ENCODE data around the gene LGR6.
A peak's percentile ranks its signal among the peaks of the same experiment; 100 is the strongest.
"Not testable (repeated sequence)": the region's sequence is repeated elsewhere in the genome, so short reads cannot be mapped to it uniquely, and the experiment has no call there.

LGR6 gene

DNA sequence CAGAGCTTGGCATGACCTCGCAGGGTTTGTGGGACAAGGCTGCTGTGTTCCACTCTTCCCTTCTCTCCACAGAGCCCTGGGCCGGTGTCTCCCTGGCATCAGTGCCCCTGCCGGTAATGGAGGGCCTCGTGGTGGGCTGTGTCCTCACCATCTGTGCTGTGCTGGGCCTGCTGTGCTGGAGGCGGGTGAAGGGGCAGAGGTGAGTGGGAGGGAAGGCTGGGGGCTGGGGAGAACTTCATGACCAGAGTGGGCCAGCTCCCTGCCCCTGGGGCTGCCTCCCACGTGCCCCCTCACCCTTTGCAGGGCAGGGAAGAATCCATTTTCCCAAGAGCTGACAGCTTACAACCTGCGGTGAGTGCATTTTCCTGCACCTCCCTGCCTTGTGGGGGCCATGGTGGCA is 12.0 kb upstream of the LGR6 start:
- DNase-seq = no peak

DNA sequence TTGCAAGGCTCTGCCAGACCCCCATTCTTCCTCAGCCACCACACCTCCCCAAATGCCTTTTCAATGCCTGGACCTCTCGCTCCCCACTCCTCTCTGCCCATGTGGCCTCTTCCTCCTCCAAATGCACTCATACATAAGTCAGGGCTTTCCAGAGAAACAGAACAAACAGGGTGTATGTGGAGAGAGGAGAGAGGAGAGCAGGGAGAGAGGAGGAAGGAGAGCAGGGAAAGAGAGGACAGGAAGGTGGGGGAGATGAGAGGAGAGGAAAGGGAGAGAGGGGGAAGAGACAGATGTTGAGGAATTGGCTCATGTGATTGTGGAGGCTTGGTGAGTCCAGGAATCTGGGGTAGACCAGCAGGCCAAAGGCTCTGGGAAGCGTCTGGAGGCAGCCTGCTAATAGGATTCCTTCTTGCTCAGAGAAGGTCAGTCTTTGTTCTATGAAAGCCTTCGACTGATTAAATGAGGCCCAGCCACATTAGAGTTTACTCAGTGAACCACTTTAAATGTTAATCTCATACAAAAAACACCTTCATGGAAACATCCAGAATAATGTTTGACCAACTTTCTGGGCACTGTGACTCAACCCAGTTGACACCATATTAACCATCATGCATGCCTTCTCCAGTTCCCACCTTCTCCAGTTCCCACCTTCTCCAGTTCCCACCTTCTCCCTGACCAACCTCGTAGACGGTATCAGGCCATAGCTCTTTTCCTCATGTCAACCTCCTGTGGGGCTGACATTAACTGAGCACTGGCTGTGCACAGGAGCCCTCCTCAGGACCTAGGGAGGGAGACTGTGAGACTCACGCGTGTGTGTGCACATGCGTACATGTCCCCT is 11.3 kb upstream of the LGR6 start:
- no peak for DNase-seq

DNA sequence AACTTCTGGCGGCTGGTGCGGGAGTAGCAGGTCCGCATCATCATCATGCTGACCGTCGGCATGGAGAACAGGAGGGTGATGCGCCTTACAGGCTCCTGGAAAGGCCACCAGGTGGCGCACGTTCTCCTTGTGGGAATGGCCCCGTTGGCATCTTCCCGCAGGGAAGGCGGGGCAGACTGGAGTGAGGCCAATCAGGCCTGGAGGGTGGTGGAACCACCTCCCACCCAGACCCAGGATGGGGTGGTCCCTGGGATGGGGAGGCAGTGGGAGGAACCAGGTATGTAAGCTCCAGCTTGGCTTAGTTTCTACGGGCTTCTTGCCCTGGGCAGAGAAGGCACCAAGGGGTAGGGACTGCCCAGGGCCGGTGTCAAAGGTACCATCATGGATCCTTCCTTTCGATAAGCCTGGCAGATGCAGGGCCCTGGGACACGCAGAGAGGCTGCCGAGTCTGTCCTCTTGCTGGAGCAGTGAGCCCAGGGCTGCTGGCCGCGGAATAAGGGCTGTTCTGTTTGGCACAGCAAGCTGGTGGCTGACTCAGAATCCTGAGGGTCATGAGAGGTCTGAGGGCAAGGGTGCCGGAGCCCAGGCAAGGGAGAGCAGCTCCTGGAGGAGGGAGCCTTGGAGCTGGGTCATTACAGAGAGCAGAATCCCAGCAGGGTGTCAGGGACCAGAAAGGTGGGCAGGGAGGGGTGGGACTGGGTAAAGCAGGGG is 8.7 kb upstream of the LGR6 start:
- peak; percentile 79 for DNase-seq

DNA sequence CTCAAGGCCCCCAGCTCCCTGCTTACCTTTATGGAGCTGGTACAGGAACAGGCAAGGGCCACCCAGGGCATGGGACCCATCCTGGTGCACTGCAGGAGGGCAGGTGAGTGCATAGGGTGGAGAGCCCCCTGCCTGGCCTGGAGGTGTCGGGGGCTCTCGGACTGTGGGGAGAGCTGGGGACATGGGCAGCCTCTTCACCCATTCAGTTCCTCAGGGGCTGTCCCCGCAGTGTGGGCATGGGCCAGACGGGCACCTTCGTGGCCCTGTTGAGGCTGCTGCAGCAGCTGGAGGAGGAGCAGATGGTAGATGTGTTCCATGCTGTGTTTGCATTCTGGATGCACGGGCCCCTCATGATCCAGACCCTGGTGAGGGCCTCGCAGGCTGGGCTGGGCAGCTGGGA is 7.3 kb upstream of the LGR6 start:
- no peak for DNase-seq

DNA sequence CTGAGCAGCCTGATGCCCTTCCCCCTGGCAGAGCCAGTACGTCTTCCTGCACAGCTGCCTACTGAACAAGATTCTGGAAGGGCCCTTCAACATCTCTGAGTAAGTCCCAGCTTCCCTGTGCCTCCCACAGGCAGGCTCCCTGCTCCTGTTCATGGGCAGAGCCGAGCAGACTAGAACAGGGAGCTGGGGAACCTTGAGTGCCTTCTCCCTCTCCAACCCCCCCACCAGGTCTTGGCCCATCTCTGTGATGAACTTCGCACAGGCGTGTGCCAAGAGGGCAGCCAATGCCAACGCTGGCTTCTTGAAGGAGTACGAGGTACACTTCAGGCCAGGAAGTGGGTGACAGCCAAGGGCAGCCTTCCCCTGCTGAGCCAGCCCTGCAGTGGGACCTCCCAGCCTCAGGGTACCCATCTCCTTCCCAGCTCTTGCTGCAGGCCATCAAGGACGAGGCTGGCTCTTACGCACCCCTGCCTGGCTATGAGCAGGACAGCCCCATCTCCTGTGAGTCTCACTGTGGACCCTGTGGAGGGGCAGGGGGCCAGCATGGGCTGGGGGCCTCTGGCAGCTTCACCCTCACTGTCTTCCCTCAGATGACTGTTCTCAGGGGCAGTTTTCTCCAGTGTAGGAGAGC is 6.4 kb upstream of the LGR6 start:
- DNase-seq = no peak

- DNase-seq = no peak
Measured at GRCh38 chr1:202187697-202188407, 5.7 kb upstream of the LGR6 start.

DNA sequence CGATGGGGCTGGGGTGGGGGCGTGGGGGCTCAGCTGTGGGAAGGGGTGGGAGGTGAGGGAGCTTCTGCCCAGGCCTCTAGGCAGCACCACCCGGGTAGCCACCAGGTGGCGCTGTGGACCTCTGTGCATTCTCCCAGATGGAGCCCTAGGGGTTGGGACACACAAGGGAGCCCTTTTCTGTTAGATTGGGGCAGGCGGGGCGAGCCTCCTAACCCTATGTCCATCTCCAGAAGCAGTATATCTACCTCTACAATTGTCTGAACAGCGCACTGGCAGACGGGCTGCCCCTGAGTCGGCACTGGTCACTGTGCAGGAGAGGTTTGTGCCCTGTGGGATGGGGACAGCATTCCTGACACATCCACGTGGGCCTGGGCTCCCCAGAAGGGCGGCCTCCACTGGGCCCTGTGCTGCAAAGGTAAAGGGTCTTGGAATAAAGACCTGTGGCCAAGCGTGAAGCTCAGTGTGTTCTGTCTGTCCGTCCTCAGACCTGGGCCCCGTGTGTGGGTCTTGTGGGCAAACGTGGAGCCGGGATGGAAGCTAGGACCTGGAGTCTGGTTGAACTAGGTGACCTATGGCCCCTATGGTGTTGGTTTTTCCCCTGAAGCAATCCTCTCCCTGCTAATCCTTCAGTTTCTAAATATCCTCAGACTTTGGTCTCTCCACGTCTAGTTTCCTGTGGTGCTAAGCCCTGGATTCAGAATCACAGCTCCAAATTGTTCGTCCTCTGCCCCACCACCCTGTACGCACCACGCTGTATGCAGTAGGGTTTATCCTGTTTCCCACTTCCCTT is 4.4 kb upstream of the LGR6 start:
- peak; percentile 26 for DNase-seq

GRCh38 chr1:202189918-202190715 is 3.5 kb upstream of the LGR6 start:
- no peak for DNase-seq

GRCh38 chr1:202191391-202191790 is 2.2 kb upstream of the LGR6 start:
- not testable (repeated sequence) for DNase-seq

DNA sequence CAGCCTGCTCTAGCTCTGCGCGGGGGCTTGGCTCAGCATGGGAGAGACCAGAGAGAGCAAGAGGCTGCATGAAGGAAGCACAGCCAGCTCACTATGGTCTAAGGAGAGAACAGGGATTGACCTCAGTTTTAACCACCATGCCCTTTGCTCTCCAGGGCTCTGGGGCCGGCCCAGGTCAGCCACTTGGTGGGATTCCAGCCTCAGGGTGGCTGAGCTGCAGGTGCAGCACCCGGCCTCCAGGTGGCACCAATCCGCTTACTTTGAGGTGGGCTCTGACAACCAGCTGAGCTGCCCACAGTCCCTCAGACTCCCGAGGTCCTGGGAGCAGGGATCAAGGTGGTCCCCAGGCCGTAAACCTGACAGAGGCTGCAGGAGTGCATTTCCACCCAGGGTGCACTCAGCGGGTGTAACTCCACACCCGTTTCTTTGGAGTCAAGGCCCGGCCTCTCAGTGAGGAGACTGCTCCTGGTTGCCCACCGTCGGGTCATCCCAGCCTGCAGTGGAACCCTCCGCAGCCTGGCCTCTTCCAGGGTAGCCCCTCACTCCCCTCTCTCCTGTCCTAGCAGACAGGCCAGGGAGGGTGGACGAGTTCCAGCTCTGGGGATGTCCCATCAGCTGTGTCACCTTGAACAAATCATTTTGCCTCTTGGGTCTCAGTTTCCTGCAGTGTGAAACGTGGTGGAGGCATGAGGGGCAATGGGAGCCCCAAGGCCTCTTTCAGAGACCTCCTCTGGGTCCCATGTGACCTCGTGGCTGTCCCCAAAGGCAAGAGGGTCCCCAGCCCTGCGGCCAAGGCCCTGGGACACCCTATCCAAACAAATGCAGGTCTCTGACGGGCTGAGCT is 607 bp upstream of the LGR6 start:
- DNase-seq = peak; percentile 70

GRCh38 chr1:202194328-202194648 is 689 bp downstream of the LGR6 start:
- no peak for DNase-seq

DNA sequence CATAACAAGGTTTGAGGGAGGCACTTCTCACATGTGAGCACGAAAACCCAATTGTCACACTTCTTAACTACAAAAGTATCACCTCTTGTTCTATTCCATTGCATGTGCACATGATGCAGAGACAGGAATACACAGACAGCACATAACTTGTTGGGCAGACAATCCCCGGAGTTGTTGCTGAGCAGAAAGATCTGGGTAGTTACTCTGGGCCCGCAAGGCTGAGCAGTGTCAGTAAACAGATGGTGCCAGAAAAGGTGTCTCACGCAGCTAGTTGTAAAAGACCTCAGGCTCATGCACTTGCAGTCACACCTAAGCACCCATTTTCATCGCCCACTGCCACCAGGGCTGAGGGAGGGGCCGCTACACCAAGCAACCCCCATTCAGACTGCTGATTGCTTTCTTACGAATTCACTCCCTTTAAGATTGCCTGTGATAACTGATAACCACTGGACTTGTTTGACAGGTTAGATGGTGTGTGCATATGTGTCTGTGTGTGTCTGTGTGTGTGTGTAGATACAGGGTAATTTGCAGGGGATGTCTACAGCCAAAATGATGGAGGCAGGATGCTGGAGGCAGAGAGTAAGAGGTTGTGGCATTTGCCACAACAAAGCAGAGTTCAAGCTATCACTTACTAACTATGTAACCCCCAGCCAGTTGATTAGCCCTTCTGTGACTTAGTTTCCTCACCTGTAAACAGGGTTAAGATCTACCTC is 4.2 kb downstream of the LGR6 start:
- no peak for DNase-seq

DNA sequence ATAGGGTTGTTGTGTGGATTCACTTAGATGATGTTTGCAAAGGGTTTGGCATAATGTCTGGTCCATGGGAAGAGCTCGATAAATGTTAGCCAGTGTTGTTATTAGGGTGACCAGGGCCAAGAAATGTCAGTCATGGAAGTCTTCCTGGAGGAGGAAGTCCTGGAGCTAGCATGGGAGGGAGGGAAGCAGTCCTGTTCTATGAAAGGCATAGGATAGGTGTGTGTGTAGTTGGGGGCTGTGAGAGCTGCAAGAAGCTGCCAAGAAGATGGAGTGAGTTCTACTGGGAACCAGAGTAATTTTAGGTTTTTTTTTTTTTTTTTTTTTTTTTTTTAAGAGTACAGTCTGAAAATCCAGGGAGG is 4.7 kb downstream of the LGR6 start:
- no peak for DNase-seq

DNA sequence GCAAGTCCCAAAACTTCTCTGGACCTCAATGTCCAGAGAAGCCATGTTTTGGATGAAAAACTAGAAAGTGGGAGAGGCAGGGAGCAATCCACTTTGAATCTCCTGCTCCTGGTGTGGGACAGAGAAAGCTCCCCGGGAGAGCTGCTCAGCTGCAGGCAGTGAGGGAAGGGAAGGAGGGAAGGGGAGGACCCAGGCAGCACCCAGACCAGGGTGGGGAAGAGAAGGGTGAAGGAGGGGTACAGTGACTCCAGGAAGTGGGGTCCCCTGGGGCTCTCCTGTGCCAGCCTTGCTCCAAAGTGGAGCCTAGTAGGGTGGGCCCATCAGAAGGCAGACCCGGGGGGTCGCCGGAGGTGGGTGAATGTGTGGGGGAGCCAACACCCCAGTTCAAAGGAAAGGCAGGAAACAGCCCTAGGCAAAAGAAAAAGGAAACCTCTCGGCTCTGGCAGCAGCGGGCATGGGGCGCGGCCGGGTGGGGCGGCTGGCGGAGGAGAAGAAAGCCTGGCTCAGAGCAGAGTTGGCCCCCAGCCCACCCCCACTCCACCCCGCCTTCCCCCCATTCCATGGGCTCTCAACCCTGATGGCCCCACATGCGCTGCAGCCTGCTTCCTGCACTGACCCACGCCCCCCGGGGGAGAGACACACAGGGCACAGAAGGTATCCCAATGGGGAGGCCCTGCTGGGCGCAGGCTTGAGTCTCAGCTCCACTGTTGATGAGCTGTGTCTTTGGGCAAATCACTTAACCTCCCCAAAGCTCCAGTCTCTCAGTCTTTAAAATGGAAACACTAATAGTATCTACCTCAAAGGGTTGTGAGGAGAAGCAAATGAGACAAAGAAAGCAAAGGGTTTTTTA is 5.7 kb downstream of the LGR6 start:
- no peak for DNase-seq

DNA sequence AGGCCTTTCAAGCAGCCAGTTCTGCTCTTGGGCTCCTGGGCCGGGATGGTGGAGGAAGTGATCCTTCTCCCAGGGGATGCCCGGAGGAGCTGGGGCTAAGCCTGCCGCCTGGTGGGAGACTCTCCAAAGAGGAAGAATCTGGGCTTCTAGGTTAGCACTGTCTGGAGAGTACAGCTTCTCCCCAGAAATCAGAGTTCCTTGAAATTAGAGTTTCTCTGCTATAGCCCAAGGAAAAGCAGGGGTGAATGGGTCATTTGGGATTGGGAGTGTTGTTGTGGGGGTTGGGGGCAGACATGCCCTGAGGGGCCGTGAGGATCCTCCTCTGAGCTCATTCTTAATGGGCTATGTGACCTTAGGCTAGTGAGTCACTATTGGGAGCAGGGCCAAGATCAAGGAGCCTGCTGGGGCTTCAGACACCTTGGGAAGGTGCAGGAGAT is 6.5 kb downstream of the LGR6 start:
- DNase-seq = no peak

- no peak for DNase-seq
Measured at GRCh38 chr1:202200669-202201068, 7.1 kb downstream of the LGR6 start.

DNA sequence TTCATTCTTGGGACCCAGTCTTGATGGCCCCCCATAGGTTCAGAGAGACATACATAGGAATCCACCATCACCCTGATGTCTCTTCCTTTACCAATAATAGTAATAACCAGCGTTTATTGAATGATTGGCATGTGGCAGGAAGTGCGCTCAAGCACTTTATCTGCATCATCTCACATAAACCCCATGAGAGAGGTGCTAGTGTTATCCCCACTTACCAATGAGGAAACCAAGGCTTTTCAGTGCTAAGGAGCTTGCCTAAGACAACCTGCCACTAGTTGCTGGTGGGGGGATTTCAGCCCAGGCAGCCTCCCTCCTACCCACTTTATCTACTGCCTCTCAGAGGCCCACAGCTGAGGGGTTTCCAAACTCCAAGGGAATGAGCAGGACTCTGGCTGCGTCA is 7.7 kb downstream of the LGR6 start:
- no peak for DNase-seq

DNA sequence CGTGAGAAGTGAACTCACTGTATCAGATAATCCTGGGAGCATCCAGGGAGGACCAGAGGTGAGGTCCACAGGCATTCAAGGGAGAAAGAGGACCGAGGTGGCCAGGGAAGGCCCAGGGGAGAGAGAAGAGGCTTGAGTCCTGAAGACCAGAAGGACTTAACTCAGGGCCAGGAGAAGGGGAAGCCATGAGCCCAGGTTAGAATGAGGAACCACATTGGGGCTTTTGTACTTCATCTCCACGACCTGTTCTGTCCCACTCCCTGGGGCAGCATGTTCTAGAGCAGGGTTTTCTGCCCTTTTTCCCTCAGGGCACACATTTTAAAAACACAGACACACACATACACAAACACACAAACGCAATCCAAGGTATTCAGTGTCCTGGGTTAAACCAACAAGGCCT is 8.4 kb downstream of the LGR6 start:
- no peak for DNase-seq

- DNase-seq = no peak
Measured at GRCh38 chr1:202202500-202203168, 9.0 kb downstream of the LGR6 start.
